GM10266 (cell line): ENCODE measurements around the gene DPP6.

Experiments used
- DNase-seq: peaks from one replicate; pipeline ENCODE4 v3.0.0; 2012; ENCODE audit errors: extremely low spot score
- TF ChIP-seq, protein P1 (sequence below): IDR thresholded peaks from 2 replicates; pipeline ENCODE4 v1.5.1; 2012; ENCODE audit warnings: mild to moderate bottlenecking, low read depth; ENCODE audit not compliant: control insufficient read depth, insufficient read depth; ENCODE audit errors: missing control alignments

The DPP6 gene

GRCh38 chr7:154871507-154871906 is 819.3 kb downstream of the DPP6 start:
- no peak for DNase-seq
- TF ChIP-seq, protein P1, sequence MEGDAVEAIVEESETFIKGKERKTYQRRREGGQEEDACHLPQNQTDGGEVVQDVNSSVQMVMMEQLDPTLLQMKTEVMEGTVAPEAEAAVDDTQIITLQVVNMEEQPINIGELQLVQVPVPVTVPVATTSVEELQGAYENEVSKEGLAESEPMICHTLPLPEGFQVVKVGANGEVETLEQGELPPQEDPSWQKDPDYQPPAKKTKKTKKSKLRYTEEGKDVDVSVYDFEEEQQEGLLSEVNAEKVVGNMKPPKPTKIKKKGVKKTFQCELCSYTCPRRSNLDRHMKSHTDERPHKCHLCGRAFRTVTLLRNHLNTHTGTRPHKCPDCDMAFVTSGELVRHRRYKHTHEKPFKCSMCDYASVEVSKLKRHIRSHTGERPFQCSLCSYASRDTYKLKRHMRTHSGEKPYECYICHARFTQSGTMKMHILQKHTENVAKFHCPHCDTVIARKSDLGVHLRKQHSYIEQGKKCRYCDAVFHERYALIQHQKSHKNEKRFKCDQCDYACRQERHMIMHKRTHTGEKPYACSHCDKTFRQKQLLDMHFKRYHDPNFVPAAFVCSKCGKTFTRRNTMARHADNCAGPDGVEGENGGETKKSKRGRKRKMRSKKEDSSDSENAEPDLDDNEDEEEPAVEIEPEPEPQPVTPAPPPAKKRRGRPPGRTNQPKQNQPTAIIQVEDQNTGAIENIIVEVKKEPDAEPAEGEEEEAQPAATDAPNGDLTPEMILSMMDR: no peak

DNA sequence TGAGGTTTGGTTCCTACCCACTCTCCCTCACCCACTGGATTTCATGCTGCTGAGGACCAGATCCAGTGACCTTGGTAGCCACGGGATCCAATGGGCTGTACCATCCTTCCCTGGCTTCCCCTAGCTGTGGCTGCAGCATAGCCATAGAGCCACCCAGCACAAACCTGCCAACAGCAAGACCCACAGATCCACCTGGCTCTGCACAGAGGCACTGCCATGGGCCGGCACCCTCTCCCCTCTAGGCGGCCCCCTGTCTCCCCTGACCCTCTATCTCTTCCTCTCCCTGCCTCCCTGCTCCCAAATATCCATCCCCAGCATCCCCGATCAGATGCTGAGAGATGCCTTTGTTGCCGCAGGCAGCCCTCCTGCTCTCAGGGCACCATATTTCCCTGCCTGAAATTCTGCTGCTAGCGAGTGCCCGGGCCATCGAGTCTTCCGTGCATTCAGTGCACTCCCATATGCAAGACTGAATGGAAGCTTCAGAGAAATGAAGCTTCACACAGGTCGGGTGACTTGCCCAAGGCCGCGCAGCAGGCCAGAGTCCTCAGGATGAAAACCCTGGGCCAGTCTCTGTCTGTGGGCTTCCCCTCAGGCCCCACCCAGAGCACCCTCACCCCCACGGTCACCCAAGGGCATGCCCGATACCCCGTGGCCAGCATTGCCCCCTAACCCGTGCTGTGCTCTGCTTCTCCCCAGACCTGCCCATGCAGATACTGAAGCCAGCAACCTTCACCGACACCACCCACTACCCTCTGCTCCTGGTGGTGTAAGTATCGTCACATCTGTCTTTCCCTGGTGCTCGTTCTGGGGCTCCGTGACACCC is 819.9 kb downstream of the DPP6 start:
- DNase-seq: no peak
- TF ChIP-seq, protein P1: no peak

DNA sequence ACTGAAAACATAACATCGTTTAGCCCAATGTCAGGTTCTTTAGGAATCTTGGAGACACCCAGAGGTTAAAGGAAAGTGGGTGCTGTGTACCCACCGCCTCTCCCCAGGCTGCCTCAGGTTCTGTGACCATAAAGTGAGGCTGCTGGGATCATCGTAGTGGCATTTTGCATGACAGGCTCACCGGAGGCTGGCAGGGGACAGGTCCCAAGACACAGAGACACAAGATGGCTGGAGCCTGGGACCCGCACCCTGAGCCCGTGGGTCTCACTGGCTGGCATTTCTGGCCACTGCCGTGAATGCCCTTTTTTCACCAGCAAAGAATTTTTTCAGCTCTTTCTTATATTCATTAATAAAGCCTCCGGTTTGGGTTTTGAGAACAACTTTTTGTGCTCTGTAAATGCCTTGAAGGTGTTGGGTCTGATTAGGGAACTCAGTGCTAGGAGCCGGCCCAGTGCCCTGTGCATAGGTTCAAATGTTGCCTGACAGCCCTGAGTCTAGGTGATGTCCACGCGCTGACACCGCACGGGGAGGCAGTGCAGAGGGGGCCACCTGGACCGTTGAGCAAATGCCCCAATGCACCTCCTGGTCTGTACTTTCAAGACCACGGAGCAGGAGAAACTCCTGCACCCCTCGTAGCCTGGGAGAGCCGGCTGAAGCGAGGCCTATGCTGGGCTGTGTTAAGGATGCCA is 820.8 kb downstream of the DPP6 start:
- no peak for DNase-seq
- TF ChIP-seq, protein P1: no peak

- no peak for DNase-seq
- TF ChIP-seq, protein P1: no peak
Observed at GRCh38 chr7:154873500-154874121, 821.4 kb downstream of the DPP6 start.

DNA sequence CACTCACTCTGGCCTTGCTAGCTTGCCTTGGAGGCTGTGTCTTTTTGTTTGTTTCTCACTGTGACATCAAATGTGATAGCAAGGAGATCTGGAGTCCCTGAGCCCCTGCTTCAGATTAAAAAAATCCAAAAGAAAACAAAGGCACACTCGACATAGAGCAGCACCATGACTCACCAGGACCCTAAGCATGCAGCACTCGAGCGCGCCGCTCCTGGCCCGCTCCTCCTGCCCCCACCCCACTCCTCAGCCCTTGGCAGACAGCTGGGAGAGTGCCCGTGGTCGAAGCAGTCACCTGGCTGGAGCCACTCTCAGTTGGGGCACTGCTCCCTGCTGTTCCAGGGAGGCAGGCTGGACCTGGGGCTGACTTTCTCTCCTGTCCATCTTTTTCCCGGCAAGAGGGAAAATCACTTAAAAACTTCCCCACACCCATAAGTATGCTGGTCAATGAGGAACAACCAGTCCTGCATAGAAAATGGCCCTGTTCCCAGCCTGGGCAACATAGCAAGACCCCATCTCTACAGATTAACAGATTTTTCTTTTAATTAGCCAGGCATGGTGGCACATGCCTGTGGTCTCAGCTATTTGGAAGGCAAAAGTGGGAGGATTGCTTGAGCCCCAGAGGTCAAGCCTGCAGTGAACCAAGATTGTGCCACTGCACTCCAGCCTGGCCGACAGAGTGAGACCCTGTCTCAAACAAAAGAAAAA is 822.4 kb downstream of the DPP6 start:
- TF ChIP-seq, protein P1: no peak
- DNase-seq: no peak

GRCh38 chr7:154875297-154875696 is 823.1 kb downstream of the DPP6 start:
- TF ChIP-seq, protein P1: no peak
- no peak for DNase-seq
